ENCODE data around the gene PATZ1.
A peak's percentile ranks its signal among the peaks of the same experiment; 100 is the strongest.
"Not testable (repeated sequence)": the region's sequence is repeated elsewhere in the genome, so short reads cannot be mapped to it uniquely, and the experiment has no call there.

The PATZ1 gene, protein sequence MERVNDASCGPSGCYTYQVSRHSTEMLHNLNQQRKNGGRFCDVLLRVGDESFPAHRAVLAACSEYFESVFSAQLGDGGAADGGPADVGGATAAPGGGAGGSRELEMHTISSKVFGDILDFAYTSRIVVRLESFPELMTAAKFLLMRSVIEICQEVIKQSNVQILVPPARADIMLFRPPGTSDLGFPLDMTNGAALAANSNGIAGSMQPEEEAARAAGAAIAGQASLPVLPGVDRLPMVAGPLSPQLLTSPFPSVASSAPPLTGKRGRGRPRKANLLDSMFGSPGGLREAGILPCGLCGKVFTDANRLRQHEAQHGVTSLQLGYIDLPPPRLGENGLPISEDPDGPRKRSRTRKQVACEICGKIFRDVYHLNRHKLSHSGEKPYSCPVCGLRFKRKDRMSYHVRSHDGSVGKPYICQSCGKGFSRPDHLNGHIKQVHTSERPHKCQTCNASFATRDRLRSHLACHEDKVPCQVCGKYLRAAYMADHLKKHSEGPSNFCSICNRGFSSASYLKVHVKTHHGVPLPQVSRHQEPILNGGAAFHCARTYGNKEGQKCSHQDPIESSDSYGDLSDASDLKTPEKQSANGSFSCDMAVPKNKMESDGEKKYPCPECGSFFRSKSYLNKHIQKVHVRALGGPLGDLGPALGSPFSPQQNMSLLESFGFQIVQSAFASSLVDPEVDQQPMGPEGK

DNA sequence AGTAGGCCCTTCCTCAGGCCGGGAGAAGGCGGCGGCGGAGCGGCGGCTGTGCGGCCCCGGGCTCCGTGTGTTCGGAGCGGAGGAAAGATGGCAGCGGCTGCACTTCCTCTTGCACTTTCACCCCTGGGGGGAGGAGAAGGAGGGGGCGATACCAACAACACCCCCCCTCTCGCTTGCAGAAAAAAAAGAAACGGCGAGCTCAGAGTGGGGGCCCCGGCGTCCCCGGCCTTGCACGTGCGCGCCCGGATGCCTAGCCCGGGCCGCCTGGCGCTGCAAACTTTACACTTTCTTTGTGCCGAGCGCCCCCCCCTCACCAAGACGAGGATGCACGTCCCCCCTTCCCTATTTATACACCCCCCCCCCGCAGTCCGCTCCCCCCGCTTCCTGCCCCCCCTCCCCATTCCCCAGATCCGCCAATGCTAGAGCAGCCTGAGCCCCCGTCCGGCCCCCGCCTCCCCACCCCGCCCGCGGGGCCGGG lies at the start of gene PATZ1:
TSS of gene PATZ1 (minus strand) at position 92 of the 478 bp plus-strand sequence. CDS start 744 bp downstream, outside the sequence.
- DNase-seq, result peak; percentile 49 to 79

- no peak for DNase-seq
Measured at GRCh38 chr22:31394326-31394725, 48.2 kb upstream of the PATZ1 start.

- DNase-seq, result no peak
Measured at GRCh38 chr22:31393893-31394292, 47.7 kb upstream of the PATZ1 start.

- not testable (repeated sequence) for DNase-seq
Measured at GRCh38 chr22:31378651-31379050, 32.5 kb upstream of the PATZ1 start.

GRCh38 chr22:31378123-31378522 lies 32.0 kb upstream of the PATZ1 start:
- no peak for DNase-seq

DNA sequence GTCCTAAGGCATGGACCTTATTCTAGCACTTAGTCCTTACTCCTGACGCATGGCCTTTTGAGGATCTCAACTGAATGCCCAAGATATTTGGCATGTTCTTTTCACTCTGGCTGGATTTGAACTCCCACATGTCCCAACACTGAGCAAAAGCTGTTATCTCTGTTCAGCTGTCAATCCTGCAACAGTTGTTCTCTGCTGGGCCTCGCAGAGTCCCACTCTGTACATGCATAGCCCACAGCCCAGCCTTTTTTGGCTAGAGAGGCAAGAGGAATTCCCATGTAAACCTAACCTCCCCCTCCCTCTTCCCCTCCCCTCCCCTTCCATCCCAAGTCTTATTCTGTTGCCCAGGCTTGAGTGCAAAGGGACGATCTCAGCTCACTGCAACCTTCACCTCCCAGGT lies 31.5 kb upstream of the PATZ1 start:
- DNase-seq, result no peak

- DNase-seq, result peak in 1 of 2 experiments; percentile 40
Measured at GRCh38 chr22:31367426-31367825, 21.3 kb upstream of the PATZ1 start.

GRCh38 chr22:31363885-31364465 lies 17.8 kb upstream of the PATZ1 start:
- no peak for DNase-seq

DNA sequence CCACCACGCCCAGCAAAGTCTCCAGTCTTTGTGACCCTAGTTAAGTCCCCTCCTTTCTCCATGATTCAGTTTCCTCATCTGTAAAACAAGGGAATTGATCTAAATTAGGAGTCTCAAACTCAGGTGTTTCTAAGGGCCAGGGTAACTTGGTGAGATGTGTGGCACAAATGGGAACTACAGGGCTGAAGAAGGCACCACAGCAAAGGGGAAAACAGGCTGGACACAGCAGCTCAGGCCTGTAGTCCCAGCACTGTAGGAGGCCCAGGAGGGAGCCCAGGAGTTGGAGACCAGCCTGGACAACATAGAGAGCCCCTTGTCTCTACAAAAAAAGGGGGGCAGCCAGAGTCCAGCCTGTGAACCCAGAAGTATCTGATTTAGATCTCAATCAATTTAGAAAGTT lies 15.6 kb upstream of the PATZ1 start:
- no peak for DNase-seq

GRCh38 chr22:31360029-31360428 lies 13.9 kb upstream of the PATZ1 start:
- no peak for DNase-seq

- DNase-seq, result no peak
Measured at GRCh38 chr22:31354515-31354914, 8.4 kb upstream of the PATZ1 start.

GRCh38 chr22:31350410-31350863 lies 4.3 kb upstream of the PATZ1 start:
- DNase-seq, result no peak

DNA sequence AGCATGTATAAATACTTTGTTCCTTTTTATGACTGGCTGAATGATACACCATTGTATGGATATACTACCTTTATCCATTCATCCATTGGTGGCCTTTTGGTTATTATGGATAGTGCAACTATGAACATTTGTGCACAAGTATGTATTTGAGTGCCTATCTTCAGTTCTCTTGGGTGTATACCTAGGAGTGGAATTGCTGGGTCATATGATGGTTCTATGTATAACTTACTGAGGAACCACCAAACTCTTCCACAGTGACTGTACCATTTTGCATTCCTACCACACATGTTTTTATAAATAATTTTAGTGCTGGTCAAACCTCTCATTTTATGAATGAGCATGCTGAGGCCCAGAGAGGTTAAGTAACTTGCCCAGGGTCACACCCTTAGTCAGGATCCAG lies 3.8 kb upstream of the PATZ1 start:
- no peak for DNase-seq

DNA sequence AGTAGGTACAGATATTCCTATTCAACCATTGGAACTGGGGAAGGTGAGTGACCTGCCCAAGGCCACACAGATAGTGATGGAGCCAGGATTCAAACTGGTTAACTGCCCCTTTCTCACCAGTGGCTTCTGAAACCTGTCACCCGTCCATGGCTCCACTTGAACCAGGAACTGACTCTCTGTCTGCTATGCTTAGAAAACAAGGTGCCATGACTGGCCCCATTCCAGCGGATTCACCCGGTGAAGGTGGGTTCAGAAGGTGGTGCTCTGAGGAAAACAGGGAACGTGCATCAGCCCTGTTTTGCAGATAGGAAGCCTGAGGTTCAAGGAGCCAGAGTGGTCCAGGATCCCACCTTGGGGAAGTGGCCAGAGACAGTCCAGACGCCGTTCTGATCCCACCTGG lies 2.6 kb upstream of the PATZ1 start:
- no peak for DNase-seq

- not testable (repeated sequence) for DNase-seq
Measured at GRCh38 chr22:31348009-31348337, 1.8 kb upstream of the PATZ1 start.

GRCh38 chr22:31347251-31348008 lies 1.3 kb upstream of the PATZ1 start:
- peak; percentile 76 to 92 for DNase-seq

GRCh38 chr22:31346733-31347250 lies 646 bp upstream of the PATZ1 start:
- peak; percentile 40 to 87 for DNase-seq

DNA sequence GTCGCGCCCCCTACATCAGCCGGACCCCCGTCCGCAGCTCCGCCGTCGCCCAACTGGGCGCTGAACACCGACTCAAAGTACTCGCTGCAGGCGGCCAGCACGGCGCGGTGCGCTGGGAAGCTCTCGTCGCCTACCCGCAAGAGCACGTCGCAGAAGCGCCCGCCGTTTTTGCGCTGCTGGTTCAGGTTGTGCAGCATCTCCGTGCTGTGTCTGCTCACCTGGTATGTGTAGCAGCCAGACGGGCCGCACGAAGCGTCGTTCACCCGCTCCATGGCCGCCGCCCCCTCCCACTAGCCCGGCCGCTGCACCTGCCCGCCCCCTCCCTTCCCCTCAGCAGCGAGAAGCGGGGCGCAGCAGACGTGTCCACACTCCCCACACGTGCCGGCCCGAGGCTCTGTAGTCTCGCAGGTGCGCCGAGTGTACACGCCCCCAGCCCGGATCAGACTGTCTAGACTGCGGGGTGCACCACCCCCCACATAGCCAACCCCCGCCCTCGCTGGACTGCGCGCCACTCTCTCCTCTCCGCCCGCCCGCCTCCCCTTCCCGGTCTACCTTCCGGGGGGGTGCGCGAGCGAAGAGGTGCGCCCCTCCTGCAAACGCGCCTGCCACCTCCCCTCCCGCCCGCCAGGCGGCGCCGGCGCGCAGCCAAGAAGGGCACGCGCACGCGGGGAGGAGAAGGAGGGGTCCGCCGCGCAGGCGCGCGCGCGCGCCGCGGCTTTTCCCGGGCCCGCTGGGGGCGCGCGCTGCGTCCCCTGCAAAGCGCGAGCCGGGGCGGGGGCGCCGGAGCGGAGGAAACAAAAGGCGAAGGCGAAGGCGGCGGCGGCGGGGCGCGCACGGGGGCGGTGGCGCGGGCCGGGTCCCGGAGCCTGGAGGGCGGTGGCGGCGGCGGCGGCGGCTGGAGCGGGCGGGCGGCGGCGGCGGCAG lies 553 bp downstream of the PATZ1 start:
- peak; percentile 68 to 95 for DNase-seq

DNA sequence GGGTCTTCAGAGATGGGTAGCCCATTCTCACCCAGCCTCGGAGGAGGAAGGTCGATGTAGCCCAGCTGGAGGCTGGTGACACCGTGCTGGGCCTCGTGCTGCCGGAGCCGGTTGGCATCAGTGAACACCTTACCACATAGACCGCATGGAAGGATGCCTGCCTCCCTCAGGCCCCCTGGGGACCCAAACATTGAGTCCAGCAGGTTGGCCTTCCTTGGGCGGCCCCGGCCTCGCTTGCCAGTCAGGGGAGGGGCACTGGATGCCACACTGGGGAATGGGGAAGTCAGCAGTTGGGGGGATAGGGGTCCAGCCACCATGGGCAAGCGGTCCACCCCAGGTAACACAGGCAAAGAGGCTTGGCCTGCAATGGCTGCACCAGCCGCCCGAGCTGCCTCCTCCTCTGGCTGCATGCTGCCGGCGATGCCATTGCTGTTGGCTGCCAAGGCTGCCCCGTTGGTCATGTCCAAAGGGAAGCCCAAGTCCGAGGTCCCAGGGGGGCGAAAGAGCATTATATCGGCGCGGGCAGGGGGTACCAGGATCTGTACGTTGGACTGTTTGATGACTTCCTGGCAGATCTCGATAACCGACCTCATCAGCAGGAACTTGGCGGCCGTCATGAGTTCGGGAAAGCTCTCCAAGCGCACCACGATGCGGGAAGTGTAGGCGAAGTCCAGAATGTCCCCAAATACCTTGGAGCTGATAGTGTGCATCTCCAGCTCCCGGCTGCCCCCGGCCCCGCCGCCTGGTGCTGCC lies 1.4 kb downstream of the PATZ1 start:
- DNase-seq, result peak in 1 of 2 experiments; percentile 68

DNA sequence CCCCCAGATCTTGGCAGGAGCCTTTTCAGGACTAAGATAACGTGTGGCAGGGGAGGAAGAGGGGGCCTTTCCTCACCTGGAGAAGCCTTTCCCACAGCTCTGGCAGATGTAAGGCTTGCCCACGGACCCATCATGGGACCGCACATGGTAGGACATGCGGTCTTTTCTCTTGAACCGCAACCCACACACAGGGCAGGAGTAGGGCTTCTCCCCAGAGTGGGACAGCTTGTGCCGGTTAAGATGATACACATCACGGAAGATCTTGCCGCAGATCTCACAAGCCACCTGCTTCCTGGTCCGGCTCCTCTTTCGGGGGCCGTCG lies 1.9 kb downstream of the PATZ1 start:
- DNase-seq, result peak; percentile 21 to 63

All from NCI-H526 (cell line).